Activated naive CD4-positive, alpha-beta T cell treated with anti-CD3 and anti-CD28 coated beads, Interleukin-2, amount 50 U/mL, for 24 hours (primary cell): ENCODE data around the gene TNK2.
"Not testable (repeated sequence)": the region's sequence is repeated elsewhere in the genome, so short reads cannot be mapped to it uniquely, and the experiment has no call there.

Experiments
- H3K27ac Mint-ChIP-seq: one replicate; pipeline ENCODE4 v1.8.0; 2021; ENCODE audit warnings: mild to moderate bottlenecking, mixed read lengths
- H3K27me3 Mint-ChIP-seq: one replicate; pipeline ENCODE4 v1.8.0; 2021; ENCODE audit warnings: mixed read lengths
- H3K36me3 Mint-ChIP-seq: one replicate; pipeline ENCODE4 v1.8.0; 2021; ENCODE audit warnings: mixed read lengths
- H3K4me1 Mint-ChIP-seq: one replicate; pipeline ENCODE4 v1.8.0; 2021; ENCODE audit warnings: mixed read lengths
- H3K4me3 Mint-ChIP-seq: one replicate; pipeline ENCODE4 v1.8.0; 2021; ENCODE audit warnings: mild to moderate bottlenecking, mixed read lengths
- H3K9me3 Mint-ChIP-seq: one replicate; pipeline ENCODE4 v1.8.0; 2021; ENCODE audit warnings: mixed read lengths

Gene TNK2

GRCh38 chr3:195873971-195874370 is 34.4 kb downstream of the TNK2 start:
- H3K9me3 Mint-ChIP-seq: no peaks in the 10 kb centered on the region
- H3K27me3 Mint-ChIP-seq: no peaks in the 10 kb centered on the region
- H3K27ac Mint-ChIP-seq: no peak overlapping the region
- no peaks in the 10 kb centered on the region for H3K4me1 Mint-ChIP-seq
- H3K4me3 Mint-ChIP-seq: no peak overlapping the region
- no peaks in the 10 kb centered on the region for H3K36me3 Mint-ChIP-seq

- H3K4me1 Mint-ChIP-seq: no peaks in the 10 kb centered on the region
- H3K27me3 Mint-ChIP-seq: no peaks in the 10 kb centered on the region
- H3K36me3 Mint-ChIP-seq: no peaks in the 10 kb centered on the region
- no peaks in the 10 kb centered on the region for H3K9me3 Mint-ChIP-seq
- H3K27ac Mint-ChIP-seq: no peak overlapping the region
- H3K4me3 Mint-ChIP-seq: no peak overlapping the region
Measured at GRCh38 chr3:195873281-195873887, 35.0 kb downstream of the TNK2 start.

- Mint-ChIP-seq H3K4me1 (no peaks in the 10 kb centered on the region), H3K36me3 (no peaks in the 10 kb centered on the region), H3K27me3 (no peaks in the 10 kb centered on the region), H3K27ac (no peak overlapping the region), H3K9me3 (no peaks in the 10 kb centered on the region), H3K4me3 (no peak overlapping the region)
Measured at GRCh38 chr3:195872800-195873199, 35.6 kb downstream of the TNK2 start.

GRCh38 chr3:195872097-195872496 is 36.3 kb downstream of the TNK2 start:
- Mint-ChIP-seq H3K4me1 (no peaks in the 10 kb centered on the region), H3K9me3 (no peaks in the 10 kb centered on the region), H3K27ac (no peak overlapping the region), H3K36me3 (no peaks in the 10 kb centered on the region), H3K4me3 (no peak overlapping the region), H3K27me3 (no peaks in the 10 kb centered on the region)

GRCh38 chr3:195871686-195872085 is 36.7 kb downstream of the TNK2 start:
- H3K4me3 Mint-ChIP-seq, H3K4me1 Mint-ChIP-seq, H3K27me3 Mint-ChIP-seq, H3K36me3 Mint-ChIP-seq, H3K27ac Mint-ChIP-seq, H3K9me3 Mint-ChIP-seq: not testable (repeated sequence)

- no peaks in the 10 kb centered on the region for H3K36me3 Mint-ChIP-seq
- H3K9me3 Mint-ChIP-seq: no peaks in the 10 kb centered on the region
- H3K4me1 Mint-ChIP-seq: no peaks in the 10 kb centered on the region
- no peaks in the 10 kb centered on the region for H3K27me3 Mint-ChIP-seq
- H3K27ac Mint-ChIP-seq: no peak overlapping the region
- no peak overlapping the region for H3K4me3 Mint-ChIP-seq
Measured at GRCh38 chr3:195870937-195871336, 37.4 kb downstream of the TNK2 start.

GRCh38 chr3:195870442-195870841 is 37.9 kb downstream of the TNK2 start:
- H3K4me3 Mint-ChIP-seq: no peak overlapping the region
- no peaks in the 10 kb centered on the region for H3K36me3 Mint-ChIP-seq
- no peaks in the 10 kb centered on the region for H3K27me3 Mint-ChIP-seq
- H3K27ac Mint-ChIP-seq: no peak overlapping the region
- H3K9me3 Mint-ChIP-seq: no peaks in the 10 kb centered on the region
- H3K4me1 Mint-ChIP-seq: no peaks in the 10 kb centered on the region

- no peaks in the 10 kb centered on the region for H3K9me3 Mint-ChIP-seq
- no peak overlapping the region for H3K4me3 Mint-ChIP-seq
- no peaks in the 10 kb centered on the region for H3K36me3 Mint-ChIP-seq
- H3K27ac Mint-ChIP-seq: no peak overlapping the region
- H3K4me1 Mint-ChIP-seq: no peaks in the 10 kb centered on the region
- no peaks in the 10 kb centered on the region for H3K27me3 Mint-ChIP-seq
Measured at GRCh38 chr3:195869413-195870001, 38.8 kb downstream of the TNK2 start.

GRCh38 chr3:195868866-195869412 is 39.4 kb downstream of the TNK2 start:
- Mint-ChIP-seq H3K27me3 (no peaks in the 10 kb centered on the region), H3K36me3 (no peaks in the 10 kb centered on the region), H3K4me3 (no peak overlapping the region), H3K27ac (no peak overlapping the region), H3K4me1 (no peaks in the 10 kb centered on the region), H3K9me3 (no peaks in the 10 kb centered on the region)

GRCh38 chr3:195868336-195868865 is 40.0 kb downstream of the TNK2 start:
- Mint-ChIP-seq H3K4me3 (no peak overlapping the region), H3K4me1 (no peaks in the 10 kb centered on the region), H3K9me3 (no peaks in the 10 kb centered on the region), H3K27me3 (no peaks in the 10 kb centered on the region), H3K27ac (no peak overlapping the region), H3K36me3 (no peaks in the 10 kb centered on the region)

- Mint-ChIP-seq H3K4me3 (no peak overlapping the region), H3K27me3 (no peaks in the 10 kb centered on the region), H3K4me1 (no peaks in the 10 kb centered on the region), H3K27ac (no peak overlapping the region), H3K9me3 (no peaks in the 10 kb centered on the region), H3K36me3 (no peaks in the 10 kb centered on the region)
Measured at GRCh38 chr3:195867631-195868335, 40.6 kb downstream of the TNK2 start.

- Mint-ChIP-seq H3K27ac (no peak overlapping the region), H3K9me3 (no peaks in the 10 kb centered on the region), H3K36me3 (no peaks in the 10 kb centered on the region), H3K4me1 (no peaks in the 10 kb centered on the region), H3K4me3 (no peak overlapping the region), H3K27me3 (no peaks in the 10 kb centered on the region)
Measured at GRCh38 chr3:195866686-195867511, 41.5 kb downstream of the TNK2 start.

GRCh38 chr3:195865752-195866151 is 42.6 kb downstream of the TNK2 start:
- H3K36me3 Mint-ChIP-seq: no peaks in the 10 kb centered on the region
- no peak overlapping the region for H3K27ac Mint-ChIP-seq
- no peaks in the 10 kb centered on the region for H3K27me3 Mint-ChIP-seq
- no peaks in the 10 kb centered on the region for H3K4me1 Mint-ChIP-seq
- H3K9me3 Mint-ChIP-seq: no peaks in the 10 kb centered on the region
- H3K4me3 Mint-ChIP-seq: no peak overlapping the region

- Mint-ChIP-seq H3K27me3 (no peaks in the 10 kb centered on the region), H3K4me3 (no peak overlapping the region), H3K36me3 (no peaks in the 10 kb centered on the region), H3K4me1 (peaks cover 6% of the 10 kb centered on the region), H3K9me3 (no peaks in the 10 kb centered on the region), H3K27ac (peak overlapping the region; percentile 83)
Measured at GRCh38 chr3:195863121-195864061, 45.0 kb downstream of the TNK2 start.

- H3K4me1 Mint-ChIP-seq, H3K27me3 Mint-ChIP-seq, H3K9me3 Mint-ChIP-seq, H3K27ac Mint-ChIP-seq, H3K36me3 Mint-ChIP-seq, H3K4me3 Mint-ChIP-seq: not testable (repeated sequence)
Measured at GRCh38 chr3:195862318-195862717, 46.0 kb downstream of the TNK2 start.
